Activated CD8-positive, alpha-beta memory T cell treated with anti-CD3 and anti-CD28 coated beads, Interleukin-2, amount 10 ng/mL, durations not matched to agents 7 days and 5 days (primary cell): ENCODE data around the gene FLRT1. TPM values are rescaled to one million over a fixed set of nuclear protein-coding genes. Genes with fewer than 3 reads are reported as not detected.

ENCODE experiments used
- ATAC-seq: fragments of 150-1000 bp; cut with Tn5 transposase; one replicate; pipeline ENCODE4 v1.10.0; 2021; ENCODE audit warnings: moderate library complexity
- CTCF ChIA-PET: fragments of 350-600 bp; sonication (Branson Sonifier 250); formaldehyde crosslinking; loops from one replicate; lab custom pipeline; 2021; ENCODE audit warnings: antibody characterized with exemption; lab: Charles Lee
- DNase-seq: peaks from one replicate; pipeline ENCODE4 v3.0.0-alpha.2; 2020
- H3K27ac Mint-ChIP-seq: one replicate; pipeline ENCODE4 v1.8.0; 2021; ENCODE audit warnings: mild to moderate bottlenecking, mixed read lengths
- H3K27me3 Mint-ChIP-seq: one replicate; pipeline ENCODE4 v1.8.0; 2021; ENCODE audit warnings: mixed read lengths
- H3K36me3 Mint-ChIP-seq: one replicate; pipeline ENCODE4 v1.8.0; 2021; ENCODE audit warnings: mild to moderate bottlenecking, mixed read lengths
- H3K4me1 Mint-ChIP-seq: one replicate; pipeline ENCODE4 v1.8.0; 2021; ENCODE audit warnings: mixed read lengths
- H3K4me3 Mint-ChIP-seq: one replicate; pipeline ENCODE4 v1.8.0; 2021; ENCODE audit warnings: mild to moderate bottlenecking, moderate library complexity, mixed read lengths
- H3K9me3 Mint-ChIP-seq: one replicate; pipeline ENCODE4 v1.8.0; 2022; ENCODE audit warnings: low read depth, mixed read lengths
- total RNA-seq, 2 experiments: library from RNA; stranded (reverse); gene quantifications; one replicate each; pipeline ENCODE4 v1.2.3, GENCODE V29; 2021

Gene FLRT1
- total RNA-seq, 2 experiments from 2014 or later, result not detected

DNA sequence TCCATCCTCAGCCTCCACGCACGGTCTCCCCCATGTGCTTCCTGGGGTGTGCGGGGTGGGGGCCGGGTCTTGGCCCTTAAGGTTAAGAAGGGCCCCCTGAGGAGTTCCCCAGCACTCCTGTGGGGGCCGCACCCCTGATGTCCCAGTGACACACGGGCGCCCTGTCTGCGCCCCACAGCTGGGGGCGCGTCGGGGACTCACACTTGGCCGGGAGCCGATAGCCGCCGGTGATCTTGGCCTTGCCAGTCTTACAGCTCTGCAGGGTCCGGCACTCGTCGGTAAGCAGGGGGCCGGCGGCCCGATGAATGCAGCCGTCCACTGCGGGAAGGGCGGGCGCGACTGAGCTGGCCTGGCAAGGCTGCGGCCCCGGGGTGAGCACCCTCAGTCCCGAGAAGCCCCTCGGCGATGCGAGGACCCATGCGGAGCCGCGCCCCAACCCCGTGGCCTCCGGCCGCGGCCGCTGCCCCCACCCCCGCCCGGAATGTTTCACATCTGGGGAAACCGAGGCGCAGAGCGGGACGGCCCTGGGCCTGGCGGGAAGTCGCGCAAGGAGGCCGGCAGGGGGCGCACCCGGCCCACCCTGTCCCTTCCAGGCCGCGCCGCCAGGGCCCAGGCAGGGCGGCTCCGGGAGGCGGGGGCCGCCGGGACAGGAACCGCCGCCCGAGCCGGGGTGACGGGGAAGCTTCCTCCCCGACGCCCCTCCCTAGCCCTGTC lies 35.5 kb upstream of the FLRT1 start:
- no peaks in the 10 kb centered on the region for H3K9me3 Mint-ChIP-seq
- peaks cover 11% of the 10 kb centered on the region for H3K36me3 Mint-ChIP-seq
- ATAC-seq (peak; percentile 89), DNase-seq (peak; percentile 77)
- peaks cover 7% of the 10 kb centered on the region for H3K27me3 Mint-ChIP-seq
- no peak overlapping the region for H3K4me3 Mint-ChIP-seq
- CTCF ChIA-PET, result interaction anchor here (0.6 to 4.6 kb wide), 43 partner anchors 9 to 317 kb away, joined by 3 to 123 read pairs (median 4); partner anchors contain the start of genes FKBP2, OTUB1, PRDX5 and TRMT112
- peaks cover 5% of the 10 kb centered on the region for H3K4me1 Mint-ChIP-seq
- H3K27ac Mint-ChIP-seq, result no peak overlapping the region

GRCh38 chr11:64000740-64001483 lies 34.8 kb upstream of the FLRT1 start:
- CTCF ChIA-PET, result interaction anchor here (0.5 to 4.6 kb wide), 37 partner anchors 12 to 1459 kb away, joined by 3 to 123 read pairs (median 4); partner anchors contain the start of genes FKBP2, OTUB1, PRDX5 and TRMT112
- H3K27me3 Mint-ChIP-seq, result peaks cover 9% of the 10 kb centered on the region
- peaks cover 10% of the 10 kb centered on the region for H3K36me3 Mint-ChIP-seq
- no peak for ATAC-seq
- no peaks in the 10 kb centered on the region for H3K9me3 Mint-ChIP-seq
- no peak for DNase-seq
- H3K4me1 Mint-ChIP-seq, result peaks cover 5% of the 10 kb centered on the region
- no peak overlapping the region for H3K27ac Mint-ChIP-seq
- H3K4me3 Mint-ChIP-seq, result no peak overlapping the region

- ATAC-seq (no peak), DNase-seq (no peak)
- H3K9me3 Mint-ChIP-seq, result no peaks in the 10 kb centered on the region
- H3K27ac Mint-ChIP-seq, result no peak overlapping the region
- H3K4me1 Mint-ChIP-seq, result peaks cover 5% of the 10 kb centered on the region
- CTCF ChIA-PET, result interaction anchor here (0.5 to 4.6 kb wide), 22 partner anchors 12 to 316 kb away, joined by 3 to 123 read pairs (median 6); partner anchors contain the start of genes COX8A, PRDX5 and TRMT112
- peaks cover 18% of the 10 kb centered on the region for H3K27me3 Mint-ChIP-seq
- H3K4me3 Mint-ChIP-seq, result no peak overlapping the region
- peaks cover 10% of the 10 kb centered on the region for H3K36me3 Mint-ChIP-seq
Measured at GRCh38 chr11:64001484-64002420, 34.0 kb upstream of the FLRT1 start.

- ATAC-seq, result no peak
- Mint-ChIP-seq H3K36me3 (no peaks in the 10 kb centered on the region), H3K9me3 (no peaks in the 10 kb centered on the region), H3K4me1 (peaks cover 8% of the 10 kb centered on the region), H3K27ac (no peak overlapping the region), H3K4me3 (no peak overlapping the region), H3K27me3 (peaks cover 39% of the 10 kb centered on the region)
- CTCF ChIA-PET, result interaction anchor here (4.6 kb wide), 1 partner anchor 145 kb away, joined by 123 read pairs; no protein-coding TSS in a partner anchor
- no peak for DNase-seq
Measured at GRCh38 chr11:64003807-64004589, 31.7 kb upstream of the FLRT1 start.

- Mint-ChIP-seq H3K27me3 (peaks cover 40% of the 10 kb centered on the region), H3K4me1 (peaks cover 8% of the 10 kb centered on the region), H3K4me3 (no peak overlapping the region), H3K36me3 (no peaks in the 10 kb centered on the region), H3K27ac (no peak overlapping the region), H3K9me3 (no peaks in the 10 kb centered on the region)
- DNase-seq (no peak), ATAC-seq (no peak)
- CTCF ChIA-PET, result no interaction called here
Measured at GRCh38 chr11:64004590-64004984, 31.1 kb upstream of the FLRT1 start.

DNA sequence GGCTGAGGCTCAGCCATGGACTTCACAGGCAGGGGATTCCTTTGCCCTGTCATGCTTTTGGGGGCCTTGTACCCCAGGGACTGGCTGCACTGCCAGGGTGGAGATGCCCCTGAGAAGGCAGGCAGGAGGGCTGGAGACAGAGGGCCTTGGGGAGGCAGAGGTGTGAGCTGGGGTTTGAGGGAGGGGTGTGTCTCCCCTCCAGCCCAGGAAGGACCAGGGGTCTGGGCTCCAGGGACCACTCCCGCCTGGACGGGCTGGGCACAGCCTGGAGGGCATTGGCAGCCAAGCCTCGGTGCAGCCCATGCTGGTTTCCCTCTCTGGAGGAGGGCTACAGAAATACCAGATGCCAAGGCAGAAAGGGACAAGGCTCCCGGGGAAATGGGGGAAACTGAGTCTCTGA lies 30.0 kb upstream of the FLRT1 start:
- CTCF ChIA-PET, result no interaction called here
- Mint-ChIP-seq H3K9me3 (peaks cover 6% of the 10 kb centered on the region), H3K27me3 (peaks cover 39% of the 10 kb centered on the region), H3K4me1 (peaks cover 5% of the 10 kb centered on the region), H3K36me3 (no peaks in the 10 kb centered on the region), H3K27ac (no peak overlapping the region), H3K4me3 (no peak overlapping the region)
- ATAC-seq (no peak), DNase-seq (no peak)

DNA sequence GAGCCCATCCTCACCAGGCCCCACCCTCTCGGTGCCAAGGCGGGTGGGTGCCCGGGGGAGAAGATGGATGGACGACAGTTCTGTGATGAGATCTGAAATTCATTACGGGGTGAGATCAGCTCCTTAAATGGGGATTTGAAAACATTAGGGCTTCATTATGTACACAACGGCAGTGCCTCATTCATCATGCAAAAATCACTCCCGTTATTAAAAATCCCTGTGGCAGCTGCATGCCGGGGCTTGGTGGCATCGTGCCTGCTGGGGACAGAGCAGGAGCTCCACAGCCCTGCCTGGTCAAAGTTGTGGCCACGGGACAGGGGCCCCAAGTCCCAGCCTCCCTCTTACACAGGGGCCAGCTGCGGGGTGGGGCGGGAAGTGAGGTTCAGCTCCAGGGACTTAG lies 29.3 kb upstream of the FLRT1 start:
- Mint-ChIP-seq H3K4me1 (peaks cover 5% of the 10 kb centered on the region), H3K36me3 (no peaks in the 10 kb centered on the region), H3K27me3 (peaks cover 34% of the 10 kb centered on the region), H3K4me3 (no peak overlapping the region), H3K9me3 (peaks cover 8% of the 10 kb centered on the region), H3K27ac (no peak overlapping the region)
- no peak for ATAC-seq
- CTCF ChIA-PET, result interaction anchor here (1.0 to 1.9 kb wide), 2 partner anchors 147 to 169 kb away, joined by 3 to 5 read pairs; no protein-coding TSS in a partner anchor
- no peak for DNase-seq

- ATAC-seq, result no peak
Measured at GRCh38 chr11:64007160-64007628, 28.5 kb upstream of the FLRT1 start.

DNA sequence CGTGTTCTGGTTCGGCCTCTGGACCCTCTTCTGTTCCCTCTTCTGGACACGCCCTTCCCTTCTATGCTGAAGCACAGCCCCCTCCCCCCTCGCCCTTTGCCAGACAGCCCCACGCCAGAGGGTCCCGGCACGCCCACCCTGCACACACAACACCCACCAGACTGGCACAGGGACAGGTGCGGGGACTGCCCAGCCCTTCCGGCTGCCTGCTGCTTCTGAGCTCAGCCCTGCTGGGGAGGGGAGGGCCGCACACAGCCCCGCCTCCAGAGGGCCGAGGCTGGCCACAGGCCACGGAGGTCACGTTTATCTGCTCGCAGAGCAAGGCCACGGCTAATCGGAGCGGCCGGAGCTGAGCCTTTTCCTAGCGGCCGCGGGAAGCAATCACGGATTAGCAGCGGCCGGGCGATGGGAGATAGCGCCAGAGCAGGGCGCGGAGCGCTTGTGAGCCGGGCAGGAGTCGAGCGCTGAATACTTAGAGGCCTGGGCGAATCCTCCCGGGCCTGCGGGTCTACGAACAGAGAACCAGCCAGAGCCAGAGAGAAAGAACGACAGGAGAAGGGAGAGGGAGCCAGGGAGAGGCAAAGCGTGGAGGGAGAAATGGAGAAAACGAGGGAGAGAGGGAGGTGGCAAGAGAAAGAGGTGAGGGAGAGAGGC lies 28.0 kb upstream of the FLRT1 start:
- Mint-ChIP-seq H3K36me3 (no peaks in the 10 kb centered on the region), H3K27ac (no peak overlapping the region), H3K4me3 (no peak overlapping the region), H3K27me3 (peaks cover 34% of the 10 kb centered on the region), H3K9me3 (peaks cover 8% of the 10 kb centered on the region), H3K4me1 (peaks cover 5% of the 10 kb centered on the region)
- ATAC-seq (no peak), DNase-seq (no peak)
- CTCF ChIA-PET, result interaction anchor here (1.6 to 1.9 kb wide), 2 partner anchors 8 to 171 kb away, joined by 4 to 5 read pairs; no protein-coding TSS in a partner anchor

More at GRCh38 chr11:64007160-64007628, 28.5 kb upstream of the FLRT1 start:
- no peak for DNase-seq
- Mint-ChIP-seq H3K9me3 (peaks cover 8% of the 10 kb centered on the region), H3K4me3 (no peak overlapping the region), H3K27ac (no peak overlapping the region), H3K27me3 (peaks cover 34% of the 10 kb centered on the region), H3K4me1 (peaks cover 5% of the 10 kb centered on the region), H3K36me3 (no peaks in the 10 kb centered on the region)
- CTCF ChIA-PET, result interaction anchor here (1.0 to 1.9 kb wide), 2 partner anchors 146 to 170 kb away, joined by 3 to 5 read pairs; no protein-coding TSS in a partner anchor

DNA sequence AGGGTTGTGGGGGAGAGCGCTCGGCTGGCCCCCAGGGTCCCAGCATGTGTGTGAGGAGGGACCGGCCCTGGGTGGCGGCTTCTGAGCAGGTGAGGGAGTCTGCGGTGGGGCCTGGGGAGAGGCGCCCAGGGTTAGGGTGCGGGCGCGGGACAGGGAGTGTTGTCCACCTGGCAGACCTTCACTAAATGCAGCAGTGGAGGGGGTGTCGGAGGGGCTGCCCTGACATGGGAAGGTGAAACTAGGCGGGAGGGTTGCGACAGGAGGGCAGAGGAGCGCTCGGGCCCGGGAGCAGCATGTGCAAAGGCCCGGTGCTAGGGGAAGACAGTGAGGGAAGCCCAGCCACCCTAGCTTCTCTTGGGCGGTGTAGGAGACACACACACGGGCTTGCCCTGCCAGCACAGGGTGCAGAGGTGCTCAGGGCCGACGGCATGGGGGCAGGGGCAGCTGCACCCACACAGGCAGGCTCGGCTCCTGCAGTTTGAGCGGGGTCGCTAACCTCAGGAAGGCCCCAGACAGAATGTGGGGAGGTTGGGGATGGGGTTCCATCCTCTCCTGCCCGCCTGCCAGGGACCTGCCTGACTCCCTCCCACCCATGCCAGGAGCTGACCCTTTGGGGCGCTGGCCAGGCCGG lies 27.3 kb upstream of the FLRT1 start:
- H3K4me3 Mint-ChIP-seq, result no peak overlapping the region
- H3K27me3 Mint-ChIP-seq, result peaks cover 34% of the 10 kb centered on the region
- peaks cover 5% of the 10 kb centered on the region for H3K4me1 Mint-ChIP-seq
- peaks cover 8% of the 10 kb centered on the region for H3K9me3 Mint-ChIP-seq
- CTCF ChIA-PET, result interaction anchor here (1.6 kb wide), 1 partner anchor 8 kb away, joined by 4 read pairs; no protein-coding TSS in a partner anchor
- H3K36me3 Mint-ChIP-seq, result no peaks in the 10 kb centered on the region
- H3K27ac Mint-ChIP-seq, result no peak overlapping the region
- DNase-seq (no peak), ATAC-seq (no peak)

DNA sequence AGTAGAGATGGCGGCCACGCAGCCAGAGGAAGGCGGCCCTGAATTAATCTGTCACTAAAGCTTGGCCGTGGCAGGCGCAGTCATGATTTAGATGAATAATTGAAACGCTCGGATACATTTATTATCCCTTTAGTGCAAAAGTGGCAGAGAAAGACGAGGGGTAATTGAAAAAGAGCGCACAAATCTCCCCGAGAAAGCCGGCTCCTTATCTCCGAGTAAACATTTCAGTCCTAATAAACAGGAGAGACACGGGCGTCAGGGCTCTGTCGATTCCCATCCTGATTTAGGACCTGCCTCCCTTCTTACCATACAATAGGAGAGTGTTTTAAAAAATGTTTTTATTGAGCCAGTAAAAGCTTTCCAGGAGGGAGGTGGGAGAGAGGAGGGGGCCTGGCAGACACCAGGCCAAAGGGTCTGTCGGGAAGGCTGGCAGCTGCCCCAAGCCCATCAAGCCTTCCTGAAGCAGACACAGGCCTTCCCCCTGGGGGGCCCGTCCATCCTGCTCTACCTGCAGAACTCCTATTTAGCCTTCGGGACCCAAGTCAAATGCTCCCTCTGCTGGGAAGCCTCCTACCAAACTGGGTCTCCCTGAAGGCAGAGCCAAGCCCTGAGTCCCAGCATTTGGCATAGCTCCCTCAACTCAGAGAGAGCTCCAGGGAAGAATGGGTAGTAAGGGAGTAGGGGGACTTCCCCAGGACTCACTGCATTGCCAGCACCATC lies 26.7 kb upstream of the FLRT1 start:
- Mint-ChIP-seq H3K4me1 (peaks cover 5% of the 10 kb centered on the region), H3K27ac (no peak overlapping the region), H3K9me3 (peaks cover 8% of the 10 kb centered on the region), H3K36me3 (no peaks in the 10 kb centered on the region), H3K27me3 (peaks cover 34% of the 10 kb centered on the region), H3K4me3 (no peak overlapping the region)
- DNase-seq, result no peak
- ATAC-seq, result no peak
- CTCF ChIA-PET, result interaction anchor here (1.6 kb wide), 1 partner anchor 9 kb away, joined by 4 read pairs; no protein-coding TSS in a partner anchor
